ENCODE measurements around the gene FAM83C. TPM values are rescaled to one million over a fixed set of nuclear protein-coding genes. Genes with fewer than 3 reads are reported as not detected.

FAM83C gene
- total RNA-seq, 2 experiments from 2014 or later: not detected

- ChIA-PET POLR2A (interaction anchor here (1.5 kb wide), 1 partner anchor 12 kb away, joined by 4 read pairs; no protein-coding TSS in a partner anchor), CTCF (ENCODE audit: unreplicated experiment) (no interaction called here)
- no peak for TF ChIP-seq EZH2phosphoT487 (IDR thresholded peaks at IDR 0.05; ENCODE audit: borderline replicate concordance, low read depth, low read length)
- no peak for TF ChIP-seq CTCF (conservative IDR thresholded peaks at IDR 0.05; ENCODE audit: low read length)
- no peak for DNase-seq (ENCODE audit: low spot score)
- Histone ChIP-seq H2AFZ (ENCODE audit: low read length) (no peak overlapping the region), H3K4me1 (ENCODE audit: insufficient read depth, low read length, poor library complexity, severe bottlenecking) (no peaks in the 10 kb centered on the region), H3K9me3 (ENCODE audit: low read length) (no peaks in the 10 kb centered on the region), H3K79me2 (ENCODE audit: insufficient read depth, low read depth, low read length) (no peaks in the 10 kb centered on the region), H3K36me3 (ENCODE audit: insufficient read depth, low read length) (0 out of 2 replicates have a peak, but pooled peaks cover 5% of the 10 kb centered on the region), H3K4me3 (ENCODE audit: low read depth, low read length, poor library complexity, severe bottlenecking) (no peak overlapping the region), H3K4me2 (ENCODE audit: low read length) (no peak overlapping the region), H3K9me2 (ENCODE audit: insufficient read depth, low read length) (no peaks in the 10 kb centered on the region), H4K20me1 (ENCODE audit: insufficient read depth, low read length) (0 out of 2 replicates have a peak, but pooled peaks cover 5% of the 10 kb centered on the region), H3K27ac (ENCODE audit: low read depth, low read length, poor library complexity, severe bottlenecking) (no peak overlapping the region)
- no TSS peak for BruUV-seq (replicated peaks)
- intact Hi-C loops (cut with micrococcal nuclease; ENCODE audit: unreplicated experiment): no loop called here
Observed at GRCh38 chr20:35332540-35333200, 40.4 kb upstream of the FAM83C start.

GRCh38 chr20:35329435-35330139 lies 37.4 kb upstream of the FAM83C start:
- H3K4me3 ChIP-seq (ENCODE audit: low read depth, low read length, poor library complexity, severe bottlenecking): no peak overlapping the region
- 0 out of 2 replicates have a peak, but pooled peaks cover 5% of the 10 kb centered on the region for H4K20me1 ChIP-seq (ENCODE audit: insufficient read depth, low read length)
- H3K9me2 ChIP-seq (ENCODE audit: insufficient read depth, low read length): no peaks in the 10 kb centered on the region
- no peaks in the 10 kb centered on the region for H3K4me1 ChIP-seq (ENCODE audit: insufficient read depth, low read length, poor library complexity, severe bottlenecking)
- TF ChIP-seq CTCF (conservative IDR thresholded peaks at IDR 0.05; ENCODE audit: low read length): peak; percentile 90
- TF ChIP-seq EZH2phosphoT487 (IDR thresholded peaks at IDR 0.05; ENCODE audit: borderline replicate concordance, low read depth, low read length): no peak
- no TSS peak for BruUV-seq (replicated peaks)
- POLR2A ChIA-PET: no interaction called here
- H3K36me3 ChIP-seq (ENCODE audit: insufficient read depth, low read length): 0 out of 2 replicates have a peak, but pooled peaks cover 5% of the 10 kb centered on the region
- H3K79me2 ChIP-seq (ENCODE audit: insufficient read depth, low read depth, low read length): no peaks in the 10 kb centered on the region
- CTCF ChIA-PET (ENCODE audit: unreplicated experiment): no interaction called here
- intact Hi-C loops (cut with micrococcal nuclease; ENCODE audit: unreplicated experiment): loop anchor here (2.0 kb wide), 1 partner anchor 25 kb away; no protein-coding TSS in a partner anchor
- no peaks in the 10 kb centered on the region for H3K9me3 ChIP-seq (ENCODE audit: low read length)
- DNase-seq (ENCODE audit: low spot score): peak; percentile 61
- H3K4me2 ChIP-seq (ENCODE audit: low read length): no peak overlapping the region
- no peak overlapping the region for H3K27ac ChIP-seq (ENCODE audit: low read depth, low read length, poor library complexity, severe bottlenecking)
- H2AFZ ChIP-seq (ENCODE audit: low read length): no peak overlapping the region

Data from OCI-LY7 (cell line).